Measurements from ENCODE around the gene CCDC24. TPM values are rescaled to one million over a fixed set of nuclear protein-coding genes. Genes with fewer than 3 reads are reported as not detected.

Gene CCDC24
- total and polyA plus RNA-seq, 9 of the 15 experiments (the other 6 are each of a cell fraction or from before 2014, with no cell fraction given), result 0.31 to 4.5 (median 1.5) TPM

DNA sequence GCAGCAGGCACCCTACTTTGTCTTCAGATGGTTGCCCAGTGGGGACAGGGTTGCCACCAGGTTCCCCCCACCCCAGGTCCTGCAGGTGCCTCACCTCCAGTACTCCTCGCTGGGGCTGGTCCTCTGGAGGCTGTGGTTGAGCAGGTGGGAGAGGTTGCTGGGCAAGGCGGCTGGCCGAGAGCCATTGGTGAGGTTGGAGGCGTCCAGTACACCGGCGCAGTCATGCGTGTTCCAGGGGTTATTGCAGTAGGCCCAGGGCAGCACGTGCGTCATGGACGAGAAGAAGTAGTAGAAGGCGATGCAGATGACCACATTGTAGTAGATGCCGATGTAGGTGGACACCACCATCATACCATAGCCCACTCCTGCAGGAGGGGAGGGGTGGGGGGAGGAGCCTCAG is 16.9 kb downstream of the CCDC24 start:
- peaks cover 0 to 27% of the 10 kb centered on the region in 2 experiments; a peak in 2 of 5 replicates for H3K4me1 ChIP-seq (replicated peaks in 1 of 2; ENCODE audit: control insufficient read depth in 2 of 2, insufficient read depth in 2 of 2, low read length in 2 of 2)
- ATAC-seq (no peak), FAIRE-seq (no peak), DNase-seq (ENCODE audit: extremely low read depth in 1 of 4, low spot score in 3 of 4) (no peak)
- H3K79me2 ChIP-seq (ENCODE audit: control insufficient read depth, insufficient read depth, low read length), result no peaks in the 10 kb centered on the region
- peaks cover 3% of the 10 kb centered on the region; the same call in 1 of the 3 replicates for H3K36me3 ChIP-seq (ENCODE audit: control insufficient read depth, insufficient read depth, low read length)
- CTCF ChIA-PET (ENCODE audit: low intra/inter-chr PET ratio), result interaction anchor here (0.7 kb wide), 1 partner anchor 286 kb away, joined by 4 read pairs; no protein-coding TSS in a partner anchor
- 0 out of 2 replicates have a peak, but pooled peaks have one; percentile 34 for TF ChIP-seq POLR2G (IDR thresholded peaks at IDR 0.05; ENCODE audit: low read depth, low read length)
- TF ChIP-seq, protein P1, sequence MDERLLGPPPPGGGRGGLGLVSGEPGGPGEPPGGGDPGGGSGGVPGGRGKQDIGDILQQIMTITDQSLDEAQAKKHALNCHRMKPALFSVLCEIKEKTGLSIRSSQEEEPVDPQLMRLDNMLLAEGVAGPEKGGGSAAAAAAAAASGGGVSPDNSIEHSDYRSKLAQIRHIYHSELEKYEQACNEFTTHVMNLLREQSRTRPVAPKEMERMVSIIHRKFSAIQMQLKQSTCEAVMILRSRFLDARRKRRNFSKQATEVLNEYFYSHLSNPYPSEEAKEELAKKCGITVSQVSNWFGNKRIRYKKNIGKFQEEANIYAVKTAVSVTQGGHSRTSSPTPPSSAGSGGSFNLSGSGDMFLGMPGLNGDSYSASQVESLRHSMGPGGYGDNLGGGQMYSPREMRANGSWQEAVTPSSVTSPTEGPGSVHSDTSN (CRISPR knock-in tag; IDR thresholded peaks at IDR 0.05; ENCODE audit: low read depth), result no peak
- TF ChIP-seq, protein P1 (tag; conservative IDR thresholded peaks at IDR 0.05; ENCODE audit: low read depth), result no peak
- no peaks in the 10 kb centered on the region for H3K9me1 ChIP-seq (ENCODE audit: control insufficient read depth, insufficient read depth, low read length)
- no peaks in the 10 kb centered on the region for H3K9me3 ChIP-seq (replicated peaks; ENCODE audit: control insufficient read depth, insufficient read depth, low read depth, low read length)
- H2AFZ ChIP-seq (ENCODE audit: low read depth, low read length), result no peak overlapping the region
- H3K4me3 ChIP-seq, result no peak overlapping the region
- POLR2A ChIA-PET, result interaction anchor here (2.6 kb wide), 1 partner anchor 27 kb away, joined by 17 read pairs; no protein-coding TSS in a partner anchor
- no peaks in the 10 kb centered on the region for H3K27me3 ChIP-seq (ENCODE audit: control insufficient read depth in 2 of 2, insufficient read depth in 2 of 2, low read length in 2 of 2)
- no peak overlapping the region for H3K4me2 ChIP-seq (ENCODE audit: insufficient read depth, low read length)
- H4K20me1 ChIP-seq (replicated peaks; ENCODE audit: control insufficient read depth, insufficient read depth, low read length), result no peaks in the 10 kb centered on the region; the same call in 1 of the 2 replicates
- no peak overlapping the region; a peak in 1 of 4 replicates for H3K9ac ChIP-seq (ENCODE audit: insufficient read depth in 1 of 2, low read depth in 2 of 2, low read length in 2 of 2)
- 75% methylated on average over 12 of the region's 12 CpGs for WGBS (ENCODE audit: insufficient coverage, low coverage, missing lambda C conversion rate)
- in situ Hi-C loops (cut with MboI) (loop anchor here (5.0 kb wide), 1 partner anchor 34 kb away; no protein-coding TSS in a partner anchor), intact Hi-C loops (cut with micrococcal nuclease) (no loop called here)
- H3K27ac ChIP-seq (ENCODE audit: extremely low read depth, low read depth, low read length), result no peak overlapping the region
- no TSS peak for BruUV-seq (replicated peaks)
